HG02798 (cell line): ENCODE data around the gene IDS.

Experiments
- ATAC-seq: cut with Tn5 transposase; IDR thresholded peaks from one replicate; pipeline ENCODE4 v1.9.1; 2021; ENCODE audit warnings: mild to moderate bottlenecking; ENCODE audit not compliant: unreplicated experiment, poor library complexity

IDS gene

GRCh38 chrX:149470955-149471354 is 34.2 kb downstream of the IDS start:
- ATAC-seq: peak; percentile 92

GRCh38 chrX:149469406-149469805 is 35.7 kb downstream of the IDS start:
- ATAC-seq: no peak

GRCh38 chrX:149467920-149468319 is 37.2 kb downstream of the IDS start:
- ATAC-seq: no peak

- no peak for ATAC-seq
Measured at GRCh38 chrX:149467461-149467860, 37.6 kb downstream of the IDS start.

GRCh38 chrX:149462849-149463248 is 42.3 kb downstream of the IDS start:
- no peak for ATAC-seq

GRCh38 chrX:149461746-149462145 is 43.4 kb downstream of the IDS start:
- no peak for ATAC-seq

GRCh38 chrX:149458586-149458985 is 46.5 kb downstream of the IDS start:
- no peak for ATAC-seq

GRCh38 chrX:149456476-149457245 is 48.4 kb downstream of the IDS start:
- ATAC-seq: no peak

- no peak for ATAC-seq
Measured at GRCh38 chrX:149455934-149456333, 49.2 kb downstream of the IDS start.

GRCh38 chrX:149453906-149454822 is 50.9 kb downstream of the IDS start:
- no peak for ATAC-seq

GRCh38 chrX:149453030-149453429 is 52.1 kb downstream of the IDS start:
- no peak for ATAC-seq

GRCh38 chrX:149433451-149433850 is 71.7 kb downstream of the IDS start:
- ATAC-seq: no peak

GRCh38 chrX:149433051-149433450 is 72.1 kb downstream of the IDS start:
- no peak for ATAC-seq
